ENCODE results near the gene ROR1.

ROR1 gene

GRCh38 chr1:63772876-63773275, 941 bp upstream of the ROR1 start:
- Histone ChIP-seq H3K36me3 (ENCODE audit: control insufficient read depth, insufficient read depth, low read length) (no peaks in the 10 kb centered on the region), H3K4me3 (replicated peaks; ENCODE audit: low read depth, low read length) (no peak overlapping the region), H3K27me3 (replicated peaks; ENCODE audit: control insufficient read depth, insufficient read depth, low read length) (no peaks in the 10 kb centered on the region; the same call in 1 of the 2 replicates)
- DNase-seq (ENCODE audit: extremely low read depth, insufficient read length), result no peak
- no peak for TF ChIP-seq CTCF (IDR thresholded peaks at IDR 0.05; ENCODE audit: insufficient read depth, low read length, poor library complexity, severe bottlenecking)

- H3K36me3 ChIP-seq (ENCODE audit: control insufficient read depth, insufficient read depth, low read length), result no peaks in the 10 kb centered on the region
- no peak for TF ChIP-seq CTCF (IDR thresholded peaks at IDR 0.05; ENCODE audit: insufficient read depth, low read length, poor library complexity, severe bottlenecking)
- H3K4me3 ChIP-seq (replicated peaks; ENCODE audit: low read depth, low read length), result no peak overlapping the region
- H3K27me3 ChIP-seq (replicated peaks; ENCODE audit: control insufficient read depth, insufficient read depth, low read length), result no peaks in the 10 kb centered on the region; the same call in 1 of the 2 replicates
- DNase-seq (ENCODE audit: extremely low read depth, insufficient read length), result no peak
These were observed 362 bp upstream of the ROR1 start for GRCh38 chr1:63773496-63773814.

GRCh38 chr1:63774617-63775417, 1.0 kb downstream of the ROR1 start:
- H3K27me3 ChIP-seq (replicated peaks; ENCODE audit: control insufficient read depth, insufficient read depth, low read length), result no peaks in the 10 kb centered on the region; the same call in 1 of the 2 replicates
- H3K36me3 ChIP-seq (ENCODE audit: control insufficient read depth, insufficient read depth, low read length), result no peaks in the 10 kb centered on the region
- H3K4me3 ChIP-seq (replicated peaks; ENCODE audit: low read depth, low read length), result no peak overlapping the region
- no peak for TF ChIP-seq CTCF (IDR thresholded peaks at IDR 0.05; ENCODE audit: insufficient read depth, low read length, poor library complexity, severe bottlenecking)
- DNase-seq (ENCODE audit: extremely low read depth, insufficient read length), result peak; percentile 3

GRCh38 chr1:63775418-63776127, 1.8 kb downstream of the ROR1 start:
- no peak for DNase-seq (ENCODE audit: extremely low read depth, insufficient read length)
- TF ChIP-seq CTCF (IDR thresholded peaks at IDR 0.05; ENCODE audit: insufficient read depth, low read length, poor library complexity, severe bottlenecking), result no peak
- Histone ChIP-seq H3K36me3 (ENCODE audit: control insufficient read depth, insufficient read depth, low read length) (no peaks in the 10 kb centered on the region), H3K27me3 (replicated peaks; ENCODE audit: control insufficient read depth, insufficient read depth, low read length) (no peaks in the 10 kb centered on the region; the same call in 1 of the 2 replicates), H3K4me3 (replicated peaks; ENCODE audit: low read depth, low read length) (no peak overlapping the region)

- Histone ChIP-seq H3K27me3 (replicated peaks; ENCODE audit: control insufficient read depth, insufficient read depth, low read length) (no peaks in the 10 kb centered on the region; the same call in 1 of the 2 replicates), H3K4me3 (replicated peaks; ENCODE audit: low read depth, low read length) (no peak overlapping the region), H3K36me3 (ENCODE audit: control insufficient read depth, insufficient read depth, low read length) (no peaks in the 10 kb centered on the region)
- no peak for TF ChIP-seq CTCF (IDR thresholded peaks at IDR 0.05; ENCODE audit: insufficient read depth, low read length, poor library complexity, severe bottlenecking)
- DNase-seq (ENCODE audit: extremely low read depth, insufficient read length), result no peak
These were observed 3.5 kb downstream of the ROR1 start for GRCh38 chr1:63777286-63777685.

All from GM06990 (cell line).